NCI-H2081 (cell line): ENCODE results near the gene SPATA31C1.
"Not testable (repeated sequence)": the region's sequence is repeated elsewhere in the genome, so short reads cannot be mapped to it uniquely, and the experiment has no call there.

ENCODE experiments used
- DNase-seq, 2 experiments: peaks; one replicate each; lab custom pipeline; 2025; lab: John Stamatoyannopoulos, UW

The SPATA31C1 gene

GRCh38 chr9:87917662-87918061, at the start of gene SPATA31C1:
Gene SPATA31C1 (plus strand): TSS chr9:87917962.
- DNase-seq = not testable (repeated sequence)

- no peak for DNase-seq
These were observed 49.6 kb upstream of the SPATA31C1 start for GRCh38 chr9:87868175-87868574.

GRCh38 chr9:87868635-87869034, 49.1 kb upstream of the SPATA31C1 start:
- no peak for DNase-seq

- DNase-seq = no peak
These were observed 48.7 kb upstream of the SPATA31C1 start for GRCh38 chr9:87869082-87869481.

GRCh38 chr9:87871425-87872078, 46.2 kb upstream of the SPATA31C1 start:
- DNase-seq = no peak

- DNase-seq = no peak
These were observed 45.6 kb upstream of the SPATA31C1 start for GRCh38 chr9:87872079-87872624.

- no peak for DNase-seq
These were observed 44.0 kb upstream of the SPATA31C1 start for GRCh38 chr9:87873607-87874303.

GRCh38 chr9:87874304-87874623, 43.5 kb upstream of the SPATA31C1 start:
- no peak for DNase-seq

- DNase-seq = no peak
These were observed 42.7 kb upstream of the SPATA31C1 start for GRCh38 chr9:87875060-87875459.

GRCh38 chr9:87875831-87876545, 41.8 kb upstream of the SPATA31C1 start:
- DNase-seq = no peak

GRCh38 chr9:87876708-87877107, 41.1 kb upstream of the SPATA31C1 start:
- no peak for DNase-seq

GRCh38 chr9:87878989-87879511, 38.7 kb upstream of the SPATA31C1 start:
- DNase-seq = no peak

GRCh38 chr9:87880116-87880515, 37.6 kb upstream of the SPATA31C1 start:
- DNase-seq = no peak

- DNase-seq = no peak
These were observed 37.1 kb upstream of the SPATA31C1 start for GRCh38 chr9:87880683-87881082.

GRCh38 chr9:87882627-87883026, 35.1 kb upstream of the SPATA31C1 start, which contains the start of gene SPATA31E1:
Gene SPATA31E1 (plus strand): TSS chr9:87882877. CDS start chr9:87882892, 15 bp downstream.
- no peak for DNase-seq

- no peak for DNase-seq
These were observed 34.5 kb upstream of the SPATA31C1 start for GRCh38 chr9:87883274-87883673.

- DNase-seq = no peak
These were observed 33.8 kb upstream of the SPATA31C1 start for GRCh38 chr9:87883990-87884389.

GRCh38 chr9:87884578-87885459, 32.9 kb upstream of the SPATA31C1 start:
- no peak for DNase-seq

- DNase-seq = no peak
These were observed 32.1 kb upstream of the SPATA31C1 start for GRCh38 chr9:87885484-87886189.

GRCh38 chr9:87886210-87886932, 31.4 kb upstream of the SPATA31C1 start:
- no peak for DNase-seq
